K562 (cell line): ENCODE data around the gene KIF5A. TPM values are rescaled to one million over a fixed set of nuclear protein-coding genes. Genes with fewer than 3 reads are reported as not detected.

Experiments
- AFF1 ChIP-seq, 2 experiments: fragments of 450-650 bp; IDR thresholded peaks; 2 replicates each; pipeline ENCODE4 v1.6.1; 2018; ENCODE audit warnings: mild to moderate bottlenecking in 2 of 2, low read depth in 1 of 2; ENCODE audit not compliant: partially characterized antibody in 2 of 2
- CBX5 ChIP-seq: IDR thresholded peaks from 2 replicates; pipeline ENCODE4 v1.6.1; 2014; ENCODE audit warnings: low read depth, borderline replicate concordance
- MTA2 ChIP-seq: fragments of 450-650 bp; IDR thresholded peaks from 2 replicates; pipeline ENCODE4 v1.6.1; 2016; ENCODE audit warnings: low read depth
- MTA3 ChIP-seq: fragments of 450-650 bp; formaldehyde crosslinking; IDR thresholded peaks from 2 replicates; pipeline ENCODE4 v1.6.1; 2017; ENCODE audit warnings: mild to moderate bottlenecking, borderline replicate concordance
- PBX2 ChIP-seq, 2 experiments: IDR thresholded peaks in 1 of 2; conservative IDR thresholded peaks in 1 of 2; 2 replicates each; pipeline ENCODE4 v1.6.1; 2016; ENCODE audit warnings: low read depth in 2 of 2, mild to moderate bottlenecking in 1 of 2, missing compliant biosample characterization in 1 of 2, missing genetic modification characterization in 1 of 2, moderate library complexity in 1 of 2
- POLR2G ChIP-seq: fragments of 200-400 bp; formaldehyde crosslinking; IDR thresholded peaks from 2 replicates; pipeline ENCODE4 v1.6.1; 2017; ENCODE audit warnings: low read depth, mild to moderate bottlenecking, antibody characterized with exemption, low read length, moderate library complexity
- PREB ChIP-seq: sonication (generic); formaldehyde crosslinking; IDR thresholded peaks from 2 replicates; pipeline ENCODE4 v1.8.1; 2023; ENCODE audit warnings: mild to moderate bottlenecking, missing genetic modification reagents
- RBM34 ChIP-seq: fragments of 200-400 bp; formaldehyde crosslinking; IDR thresholded peaks from 2 replicates; pipeline ENCODE4 v1.6.1; 2018; ENCODE audit warnings: low read length, borderline replicate concordance; ENCODE audit not compliant: insufficient read depth
- SMC3 ChIP-seq: conservative IDR thresholded peaks from 2 replicates; pipeline ENCODE4 v1.6.1; 2011; ENCODE audit warnings: low read depth, low read length, improper control_type of control experiment; ENCODE audit not compliant: insufficient read depth
- SP2 ChIP-seq: IDR thresholded peaks from 2 replicates; pipeline ENCODE4 v1.6.1; 2011; ENCODE audit warnings: mild to moderate bottlenecking, low read depth, low read length, moderate library complexity; ENCODE audit not compliant: poor library complexity, severe bottlenecking; ENCODE audit errors: extremely low read depth
- polyA plus RNA-seq, 8 experiments: library from polyadenylated mRNA; depleted of rRNA in 4 of 8; stranded (reverse) in 5 of 8; unstranded in 3 of 8; fragments of >200 nt; fragmentation: Nextera tagmentation in 2 of 8; fragmentation: Illumina TruSeq in 1 of 8; extraction: Ambion mirVana in 2 of 8; extraction: Trizol in 1 of 8; gene quantifications; 2 replicates each; pipeline versions ENCODE4 v1.2.1 to v1.2.3, GENCODE V29; 2011 to 2014; ENCODE audit warnings: inconsistent platforms in 1 of 8, missing spikeins in 1 of 8
- total RNA-seq, 7 experiments: library from RNA; depleted of rRNA in 6 of 7; stranded (reverse); fragments of >200 nt in 6 of 7; fragmentation: Illumina TruSeq in 2 of 7; extraction: Trizol in 2 of 7; gene quantifications; 2 replicates each; pipeline versions ENCODE4 v1.2.1 to v1.2.3, GENCODE V29; 2011 to 2021; ENCODE audit warnings: low replicate concordance in 1 of 7
- TF ChIP-seq, protein P1 (sequence below): sonication (generic); formaldehyde crosslinking; IDR thresholded peaks from 2 replicates; pipeline ENCODE4 v1.8.1; 2023; ENCODE audit warnings: mild to moderate bottlenecking, missing genetic modification reagents
- TF ChIP-seq, protein P2 (sequence below): IDR thresholded peaks from 2 replicates; pipeline ENCODE4 v1.6.1; 2011; ENCODE audit warnings: borderline replicate concordance, low read depth, mild to moderate bottlenecking, moderate library complexity, low read length; ENCODE audit not compliant: insufficient read depth, poor library complexity, severe bottlenecking

The KIF5A gene
- total and polyA plus RNA-seq, 9 of the 15 experiments (the other 6 are each of a cell fraction or from before 2014, with no cell fraction given), result 3.4 to 17.7 (median 8.0) TPM

- TF ChIP-seq AFF1 (IDR thresholded peaks at IDR 0.05; ENCODE audit: low read depth in 1 of 2, partially characterized antibody in 2 of 2) (peak; percentile 80 to 90), CBX5 (no peak), MTA2 (no peak), PBX2 (CRISPR knock-in tag; IDR thresholded peaks at IDR 0.05; ENCODE audit: low read depth) (peak; percentile 6; the same call in 1 of the 2 replicates), PBX2 (tag; conservative IDR thresholded peaks at IDR 0.05; ENCODE audit: low read depth) (peak; percentile 82), RBM34 (no peak), PREB (CRISPR knock-in tag) (no peak), SP2 (no peak), POLR2G (peak; percentile 88), MTA3 (peak; percentile 90), SMC3 (no peak)
- TF ChIP-seq, protein P1, sequence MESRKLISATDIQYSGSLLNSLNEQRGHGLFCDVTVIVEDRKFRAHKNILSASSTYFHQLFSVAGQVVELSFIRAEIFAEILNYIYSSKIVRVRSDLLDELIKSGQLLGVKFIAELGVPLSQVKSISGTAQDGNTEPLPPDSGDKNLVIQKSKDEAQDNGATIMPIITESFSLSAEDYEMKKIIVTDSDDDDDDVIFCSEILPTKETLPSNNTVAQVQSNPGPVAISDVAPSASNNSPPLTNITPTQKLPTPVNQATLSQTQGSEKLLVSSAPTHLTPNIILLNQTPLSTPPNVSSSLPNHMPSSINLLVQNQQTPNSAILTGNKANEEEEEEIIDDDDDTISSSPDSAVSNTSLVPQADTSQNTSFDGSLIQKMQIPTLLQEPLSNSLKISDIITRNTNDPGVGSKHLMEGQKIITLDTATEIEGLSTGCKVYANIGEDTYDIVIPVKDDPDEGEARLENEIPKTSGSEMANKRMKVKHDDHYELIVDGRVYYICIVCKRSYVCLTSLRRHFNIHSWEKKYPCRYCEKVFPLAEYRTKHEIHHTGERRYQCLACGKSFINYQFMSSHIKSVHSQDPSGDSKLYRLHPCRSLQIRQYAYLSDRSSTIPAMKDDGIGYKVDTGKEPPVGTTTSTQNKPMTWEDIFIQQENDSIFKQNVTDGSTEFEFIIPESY (CRISPR knock-in tag), result no peak
- TF ChIP-seq, protein P2, sequence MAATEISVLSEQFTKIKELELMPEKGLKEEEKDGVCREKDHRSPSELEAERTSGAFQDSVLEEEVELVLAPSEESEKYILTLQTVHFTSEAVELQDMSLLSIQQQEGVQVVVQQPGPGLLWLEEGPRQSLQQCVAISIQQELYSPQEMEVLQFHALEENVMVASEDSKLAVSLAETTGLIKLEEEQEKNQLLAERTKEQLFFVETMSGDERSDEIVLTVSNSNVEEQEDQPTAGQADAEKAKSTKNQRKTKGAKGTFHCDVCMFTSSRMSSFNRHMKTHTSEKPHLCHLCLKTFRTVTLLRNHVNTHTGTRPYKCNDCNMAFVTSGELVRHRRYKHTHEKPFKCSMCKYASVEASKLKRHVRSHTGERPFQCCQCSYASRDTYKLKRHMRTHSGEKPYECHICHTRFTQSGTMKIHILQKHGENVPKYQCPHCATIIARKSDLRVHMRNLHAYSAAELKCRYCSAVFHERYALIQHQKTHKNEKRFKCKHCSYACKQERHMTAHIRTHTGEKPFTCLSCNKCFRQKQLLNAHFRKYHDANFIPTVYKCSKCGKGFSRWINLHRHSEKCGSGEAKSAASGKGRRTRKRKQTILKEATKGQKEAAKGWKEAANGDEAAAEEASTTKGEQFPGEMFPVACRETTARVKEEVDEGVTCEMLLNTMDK, result peak; percentile 4
These were observed 27.6 kb upstream of the KIF5A start, which contains the start of gene MBD6 (continued) for GRCh38 chr12:57522011-57522886.
